Urinary bladder (tissue), 4 donors: ENCODE data around the gene RAB42. TPM values are rescaled to one million over a fixed set of nuclear protein-coding genes. Genes with fewer than 3 reads are reported as not detected.
"Not testable (repeated sequence)": the region's sequence is repeated elsewhere in the genome, so short reads cannot be mapped to it uniquely, and the experiment has no call there.

Source experiments
- DNase-seq: peaks from one replicate; pipeline ENCODE4 v3.0.0-alpha.2; 2015; ENCODE audit errors: extremely low spot score
- H3K27ac ChIP-seq: one replicate; pipeline ENCODE4 v1.5.1; 2013; ENCODE audit warnings: low read depth, mild to moderate bottlenecking, moderate library complexity
- H3K36me3 ChIP-seq: one replicate; pipeline ENCODE4 v1.6.1; 2013; ENCODE audit warnings: mild to moderate bottlenecking, moderate library complexity; ENCODE audit not compliant: insufficient read depth
- H3K4me1 ChIP-seq: one replicate; pipeline ENCODE4 v1.6.1; 2013; ENCODE audit warnings: mild to moderate bottlenecking, moderate library complexity; ENCODE audit not compliant: insufficient read depth
- H3K4me3 ChIP-seq: one replicate; pipeline ENCODE4 v1.5.1; 2013; ENCODE audit warnings: low read depth, low read length
- WGBS: extraction: QIAGEN DNeasy Blood & Tissue Kit; methylation state at CpG from one replicate; pipeline ENCODE4 v1.1.7; 2013; 5-methylcytosine and 5-hydroxymethylcytosine counted together
- polyA plus RNA-seq: library from polyadenylated mRNA; stranded (reverse); fragments of 200-250 nt; gene quantifications from one replicate; pipeline ENCODE4 v1.2.3, GENCODE V29; 2013
- total RNA-seq: library from RNA; depleted of rRNA; stranded (reverse); fragments of >200 nt; gene quantifications from one replicate; pipeline ENCODE4 v1.2.3, GENCODE V29; 2014
- donor health status: healthy with polysubstance abuse.
- donor health status: healthy.

RAB42 gene
- total RNA-seq (6.1 TPM), polyA plus RNA-seq (2.5 TPM)

GRCh38 chr1:28591708-28592320 lies at the start of gene RAB42:
Gene RAB42 (plus strand): TSS chr1:28592265. CDS start chr1:28592512, 247 bp downstream.
- Histone ChIP-seq H3K27ac (no peak within 1 kb of the TSS), H3K4me3 (peak within 1 kb of the TSS; percentile 57), H3K4me1 (peaks cover 2% of the 10 kb centered on the region), H3K36me3 (no peaks in the 10 kb centered on the region)
- 26% methylated on average over 13 of the region's 13 CpGs for WGBS
- DNase-seq: no peak

- 94% methylated on average over 4 of the region's 4 CpGs for WGBS
- no peaks in the 10 kb centered on the region for H3K36me3 ChIP-seq
- DNase-seq: no peak
Measured at GRCh38 chr1:28545246-28545628, 46.8 kb upstream of the RAB42 start.

GRCh38 chr1:28548318-28548717 lies 43.7 kb upstream of the RAB42 start:
- Histone ChIP-seq H3K4me1 (no peaks in the 10 kb centered on the region), H3K4me3 (no peak overlapping the region), H3K27ac (no peak overlapping the region), H3K36me3 (no peaks in the 10 kb centered on the region)
- no peak for DNase-seq
- 87% methylated on average over 3 of the region's 3 CpGs for WGBS

More at GRCh38 chr1:28545246-28545628, 46.8 kb upstream of the RAB42 start:
- Histone ChIP-seq H3K4me3 (no peak overlapping the region), H3K27ac (no peak overlapping the region), H3K4me1 (no peaks in the 10 kb centered on the region)

- Histone ChIP-seq H3K27ac (no peak overlapping the region), H3K4me1 (no peaks in the 10 kb centered on the region), H3K4me3 (no peak overlapping the region), H3K36me3 (peaks cover 2% of the 10 kb centered on the region)
- DNase-seq: no peak
- WGBS: 91% methylated on average over 6 of the region's 6 CpGs
Measured at GRCh38 chr1:28551381-28551780, 40.7 kb upstream of the RAB42 start.

- under 1% methylated on average over 63 of the region's 63 CpGs for WGBS
Measured at GRCh38 chr1:28552758-28553663, 39.1 kb upstream of the RAB42 start, which contains the start of gene TRNAU1AP. Gene TRNAU1AP (plus strand): TSS chr1:28553085. CDS start chr1:28553111, 26 bp downstream.

GRCh38 chr1:28560886-28561285 lies 31.2 kb upstream of the RAB42 start:
- no peak overlapping the region for H3K4me3 ChIP-seq
- peaks cover 6% of the 10 kb centered on the region for H3K36me3 ChIP-seq
- DNase-seq: no peak
- no peaks in the 10 kb centered on the region for H3K4me1 ChIP-seq
- H3K27ac ChIP-seq: no peak overlapping the region
- WGBS: 92% methylated on average over 3 of the region's 3 CpGs

More at GRCh38 chr1:28552758-28553663, 39.1 kb upstream of the RAB42 start, which contains the start of gene TRNAU1AP:
- peak within 1 kb of the TSS; percentile 53 for H3K4me3 ChIP-seq
- peak; percentile 90 for DNase-seq
- H3K4me1 ChIP-seq: no peaks in the 10 kb centered on the region
- peaks cover 2% of the 10 kb centered on the region for H3K36me3 ChIP-seq
- peak within 1 kb of the TSS; percentile 75 for H3K27ac ChIP-seq

- peaks cover 10% of the 10 kb centered on the region for H3K36me3 ChIP-seq
- no peak overlapping the region for H3K27ac ChIP-seq
- no peaks in the 10 kb centered on the region for H3K4me1 ChIP-seq
- DNase-seq: no peak
- no peak overlapping the region for H3K4me3 ChIP-seq
Measured at GRCh38 chr1:28564310-28564709, 27.8 kb upstream of the RAB42 start.

- Histone ChIP-seq H3K27ac (no peak overlapping the region), H3K4me3 (no peak overlapping the region), H3K36me3 (peaks cover 12% of the 10 kb centered on the region), H3K4me1 (no peaks in the 10 kb centered on the region)
- DNase-seq: no peak
- WGBS: 97% methylated on average over 7 of the region's 7 CpGs
Measured at GRCh38 chr1:28565040-28565439, 27.0 kb upstream of the RAB42 start.

GRCh38 chr1:28565726-28566125 lies 26.3 kb upstream of the RAB42 start:
- H3K4me1 ChIP-seq: no peaks in the 10 kb centered on the region
- peaks cover 13% of the 10 kb centered on the region for H3K36me3 ChIP-seq
- H3K4me3 ChIP-seq: no peak overlapping the region
- DNase-seq: no peak
- no peak overlapping the region for H3K27ac ChIP-seq
- over 99% methylated on average over 6 of the region's 6 CpGs for WGBS

GRCh38 chr1:28566931-28567330 lies 25.1 kb upstream of the RAB42 start:
- no peak for DNase-seq
- H3K36me3 ChIP-seq: peaks cover 10% of the 10 kb centered on the region
- H3K4me3 ChIP-seq: no peak overlapping the region
- no peak overlapping the region for H3K27ac ChIP-seq
- no peaks in the 10 kb centered on the region for H3K4me1 ChIP-seq
- WGBS: 89% methylated on average over 2 of the region's 2 CpGs

GRCh38 chr1:28571911-28572310 lies 20.2 kb upstream of the RAB42 start:
- H3K36me3 ChIP-seq: peaks cover 10% of the 10 kb centered on the region
- 92% methylated on average over 4 of the region's 4 CpGs for WGBS

GRCh38 chr1:28572891-28573290 lies 19.2 kb upstream of the RAB42 start:
- not testable (repeated sequence) for DNase-seq, H3K36me3 ChIP-seq, H3K4me3 ChIP-seq, H3K4me1 ChIP-seq, H3K27ac ChIP-seq
- WGBS: 91% methylated on average over 12 of the region's 12 CpGs

More at GRCh38 chr1:28571911-28572310, 20.2 kb upstream of the RAB42 start:
- no peaks in the 10 kb centered on the region for H3K4me1 ChIP-seq
- DNase-seq: no peak
- no peak overlapping the region for H3K27ac ChIP-seq
- H3K4me3 ChIP-seq: no peak overlapping the region

- no peak overlapping the region for H3K27ac ChIP-seq
- DNase-seq: no peak
- no peaks in the 10 kb centered on the region for H3K4me1 ChIP-seq
- peaks cover 10% of the 10 kb centered on the region for H3K36me3 ChIP-seq
- no peak overlapping the region for H3K4me3 ChIP-seq
- WGBS: 98% methylated on average over 11 of the region's 11 CpGs
Measured at GRCh38 chr1:28573564-28573963, 18.5 kb upstream of the RAB42 start.
